Activated naive CD4-positive, alpha-beta T cell treated with Interleukin-2 at 50 U/mL for 16 hours (primary cell): ENCODE measurements around the gene FOXF2.

Experiments
- DNase-seq: peaks from one replicate; pipeline ENCODE4 v3.0.0-alpha.2; 2020

Gene FOXF2

GRCh38 chr6:1392813-1393640, 3.7 kb downstream of the FOXF2 start:
- DNase-seq = no peak

- no peak for DNase-seq
These were observed 4.4 kb downstream of the FOXF2 start for GRCh38 chr6:1393641-1394283.

DNA sequence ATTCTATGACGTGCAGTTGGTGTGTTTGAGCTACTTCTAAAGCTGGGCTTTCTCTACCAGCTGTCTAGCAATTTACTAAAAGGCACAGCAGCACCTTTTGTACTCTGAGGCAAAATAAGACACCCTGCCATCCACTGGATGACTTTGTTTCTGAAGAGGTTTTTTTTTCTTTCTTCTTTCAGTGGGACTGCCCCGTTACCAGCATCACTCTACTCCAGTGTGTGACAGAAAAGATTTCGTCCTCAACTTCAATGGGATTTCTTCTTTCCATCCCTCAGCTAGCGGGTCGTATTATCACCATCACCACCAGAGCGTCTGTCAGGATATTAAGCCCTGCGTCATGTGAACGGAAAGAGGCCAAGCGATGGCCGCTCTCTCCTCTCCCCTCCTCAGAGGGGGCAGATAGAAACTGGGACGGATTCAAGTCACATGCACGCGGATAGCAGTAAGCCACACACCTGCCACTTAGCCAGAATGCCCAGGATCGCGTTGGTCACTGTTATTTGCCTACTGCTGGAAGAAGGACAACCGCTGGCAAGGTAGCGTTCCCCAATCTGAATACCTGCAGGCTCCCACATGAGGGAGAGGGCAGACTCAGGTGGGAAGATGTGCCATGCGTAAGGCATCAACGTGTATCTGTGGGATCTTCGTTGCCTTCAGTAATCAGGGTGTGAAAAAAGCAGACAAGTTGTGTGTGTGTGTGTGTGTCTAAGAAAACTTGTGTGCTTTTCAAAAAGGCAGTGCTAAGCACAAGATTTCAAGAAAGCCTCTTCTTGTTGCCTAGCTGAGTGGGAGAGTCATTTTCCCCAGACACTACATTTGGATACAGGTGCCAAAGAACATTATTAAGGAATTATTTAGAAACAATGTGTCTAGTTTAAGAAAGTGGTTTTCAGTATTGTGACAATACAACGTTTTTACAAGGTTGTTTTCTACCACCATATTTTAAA, 5.4 kb downstream of the FOXF2 start:
- no peak for DNase-seq

DNA sequence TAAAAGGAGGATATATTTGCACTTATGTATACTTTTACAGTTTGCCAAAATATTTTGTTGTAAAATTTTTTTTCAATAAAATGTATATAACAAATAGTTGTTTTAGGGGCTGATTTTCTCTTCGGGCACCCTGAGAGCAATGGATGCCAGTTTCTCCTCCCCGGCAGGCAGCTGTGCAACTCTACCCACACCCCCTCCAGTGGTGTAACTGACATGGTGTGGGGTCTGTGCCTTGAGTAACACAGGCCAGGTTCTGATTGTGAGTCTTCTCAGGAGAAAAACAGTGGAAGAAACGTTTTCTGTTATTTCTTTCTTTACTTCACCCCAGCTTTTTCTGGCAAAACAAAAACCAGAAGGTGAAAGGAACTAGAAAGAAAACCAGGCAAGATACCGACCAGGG, 6.1 kb downstream of the FOXF2 start:
- DNase-seq = no peak

DNA sequence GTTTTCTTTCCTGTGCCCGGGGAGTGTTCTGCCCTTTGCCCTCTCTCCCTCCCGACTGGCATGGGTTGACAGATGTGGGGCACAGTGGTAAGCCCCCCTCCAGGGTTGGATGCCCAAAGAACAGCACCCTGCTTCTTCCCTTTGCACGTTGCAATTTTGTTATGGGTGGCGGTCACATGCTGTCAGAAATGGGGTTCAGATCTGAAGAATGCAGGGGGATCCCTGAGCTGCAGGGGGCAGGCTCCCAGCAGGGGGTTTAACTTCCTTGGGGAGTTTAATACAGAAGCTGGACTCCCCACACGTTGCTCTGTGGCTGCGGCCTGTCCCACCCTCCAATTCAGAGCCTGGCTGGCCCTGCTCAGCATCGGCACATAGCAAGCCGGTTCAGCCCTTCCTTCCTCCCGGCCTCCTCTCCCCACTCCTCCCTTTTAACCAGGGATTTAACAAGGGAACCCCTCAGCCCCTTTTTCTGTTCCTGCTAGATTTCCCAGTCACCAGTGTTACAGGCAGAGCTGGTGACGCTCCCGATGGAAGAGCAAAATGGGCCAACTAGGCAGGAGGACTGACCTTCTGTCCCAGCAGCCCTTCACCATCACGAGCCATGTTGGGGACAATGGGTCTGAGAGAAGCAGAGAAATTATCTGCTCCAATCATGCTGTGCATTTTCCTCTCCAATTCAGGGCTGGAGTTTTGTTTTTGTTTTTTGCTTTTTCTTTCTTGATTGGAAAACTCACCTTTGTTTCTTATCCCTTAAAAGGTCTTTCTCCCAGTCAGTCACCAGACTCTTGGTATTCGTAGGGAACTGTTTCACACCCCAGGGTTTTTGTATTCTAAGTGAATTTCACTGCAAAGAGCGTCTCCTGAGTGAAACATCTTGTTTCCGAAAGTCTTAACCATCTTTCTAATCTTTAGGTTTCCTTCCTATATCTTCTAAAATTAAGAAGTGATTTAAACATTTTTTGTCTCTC, 6.8 kb downstream of the FOXF2 start:
- DNase-seq = no peak

- DNase-seq = peak; percentile 74
These were observed 7.8 kb downstream of the FOXF2 start for GRCh38 chr6:1396952-1397868.

- DNase-seq = no peak
These were observed 9.9 kb downstream of the FOXF2 start for GRCh38 chr6:1399085-1399780.

DNA sequence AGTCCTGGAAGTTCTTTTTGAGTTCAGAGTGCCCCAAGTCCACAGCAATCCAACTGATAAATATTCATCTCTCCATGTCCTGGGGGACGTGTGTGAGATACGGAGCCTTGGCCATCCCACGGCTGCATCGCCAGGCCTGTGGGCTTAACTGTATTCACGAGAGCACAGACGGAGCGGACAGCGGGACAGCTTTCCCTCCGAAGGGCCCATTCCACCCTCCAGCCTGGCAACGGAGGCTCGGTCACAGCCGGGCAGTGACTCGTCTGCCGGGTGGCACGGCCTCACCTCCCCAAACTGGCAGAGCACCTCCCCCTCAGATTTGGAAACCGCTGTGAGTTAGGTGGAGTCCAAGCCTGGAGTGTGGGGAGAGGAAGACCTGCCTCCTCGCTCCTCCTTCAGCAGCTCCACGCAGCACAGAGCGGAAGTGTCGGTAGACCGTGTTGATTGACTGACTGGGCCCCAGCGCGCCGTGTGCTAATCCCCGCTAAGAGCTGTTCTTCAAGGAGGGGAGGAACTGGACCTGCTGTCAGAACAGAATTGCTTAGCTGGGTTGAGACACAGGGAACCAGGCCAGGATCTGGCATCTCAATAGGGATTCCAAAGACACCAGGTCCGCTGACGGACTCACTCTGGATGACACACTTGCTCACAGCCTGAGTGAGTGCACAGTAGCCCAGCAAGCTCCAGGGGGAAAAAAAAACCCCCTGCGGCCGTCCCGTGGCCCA, 10.9 kb downstream of the FOXF2 start:
- no peak for DNase-seq

DNA sequence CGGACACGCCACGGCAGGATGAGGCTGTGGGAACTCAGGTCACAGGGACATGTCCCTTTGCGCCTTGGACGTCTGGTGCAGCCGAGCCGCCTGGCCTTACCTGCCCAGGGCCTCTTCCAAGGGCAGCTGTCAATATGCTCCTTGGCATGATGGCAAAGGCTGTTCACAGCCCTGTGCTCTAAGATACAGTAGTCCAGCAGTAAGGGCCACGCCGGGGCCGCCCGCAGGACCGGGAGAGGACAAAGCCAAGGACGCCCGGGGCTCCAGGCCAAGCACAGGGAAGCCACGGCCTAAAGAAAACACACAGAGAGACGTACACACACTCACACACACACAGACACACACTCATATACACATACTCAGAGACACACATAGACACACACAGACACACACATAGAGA, 13.0 kb downstream of the FOXF2 start:
- DNase-seq = no peak

GRCh38 chr6:1402868-1403267, 13.5 kb downstream of the FOXF2 start:
- DNase-seq = no peak

DNA sequence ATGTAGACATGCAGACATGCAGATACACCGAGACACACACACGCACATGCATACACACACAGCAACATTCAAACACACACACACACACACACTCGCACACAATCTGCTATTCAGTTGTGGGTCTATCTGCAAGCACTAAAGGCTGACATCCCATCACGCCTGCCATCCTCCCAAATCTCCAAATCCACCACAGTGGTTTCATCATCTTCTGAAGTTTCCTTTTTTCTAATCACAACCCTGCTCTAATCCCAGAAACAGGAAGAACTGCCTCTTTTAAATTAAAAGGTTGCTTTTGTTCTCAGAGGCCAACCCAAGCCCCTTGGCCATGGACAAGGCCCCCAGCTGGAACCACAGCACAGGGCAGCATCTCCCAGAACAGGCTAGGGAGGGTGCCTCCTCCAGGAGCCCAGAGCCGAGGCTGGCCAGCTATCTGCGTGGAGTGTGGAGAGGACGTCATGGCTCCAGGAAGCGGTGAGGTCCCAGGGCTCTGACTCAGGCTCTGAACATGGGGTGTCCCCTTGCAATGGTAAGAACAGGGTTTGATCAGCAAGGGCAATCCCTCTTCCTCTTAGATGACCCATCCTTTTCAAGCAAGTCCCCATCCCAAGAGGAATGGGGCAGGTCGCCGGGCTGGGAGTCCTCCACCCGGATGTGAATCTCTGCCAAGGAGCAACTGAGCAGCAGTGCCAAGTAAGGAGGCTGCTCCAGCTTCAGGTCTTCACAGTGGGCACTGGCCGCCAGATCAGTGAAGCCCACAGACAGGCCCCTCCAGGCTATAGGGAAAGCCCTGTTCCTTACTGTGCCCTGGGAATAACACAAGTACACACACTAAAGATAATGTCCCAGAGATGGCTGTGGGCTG, 14.7 kb downstream of the FOXF2 start:
- no peak for DNase-seq

- no peak for DNase-seq
These were observed 15.3 kb downstream of the FOXF2 start for GRCh38 chr6:1404713-1405098.

- no peak for DNase-seq
These were observed 15.8 kb downstream of the FOXF2 start for GRCh38 chr6:1405221-1405620.

GRCh38 chr6:1406306-1407072, 17.1 kb downstream of the FOXF2 start:
- no peak for DNase-seq

- DNase-seq = no peak
These were observed 18.2 kb downstream of the FOXF2 start for GRCh38 chr6:1407499-1407990.

DNA sequence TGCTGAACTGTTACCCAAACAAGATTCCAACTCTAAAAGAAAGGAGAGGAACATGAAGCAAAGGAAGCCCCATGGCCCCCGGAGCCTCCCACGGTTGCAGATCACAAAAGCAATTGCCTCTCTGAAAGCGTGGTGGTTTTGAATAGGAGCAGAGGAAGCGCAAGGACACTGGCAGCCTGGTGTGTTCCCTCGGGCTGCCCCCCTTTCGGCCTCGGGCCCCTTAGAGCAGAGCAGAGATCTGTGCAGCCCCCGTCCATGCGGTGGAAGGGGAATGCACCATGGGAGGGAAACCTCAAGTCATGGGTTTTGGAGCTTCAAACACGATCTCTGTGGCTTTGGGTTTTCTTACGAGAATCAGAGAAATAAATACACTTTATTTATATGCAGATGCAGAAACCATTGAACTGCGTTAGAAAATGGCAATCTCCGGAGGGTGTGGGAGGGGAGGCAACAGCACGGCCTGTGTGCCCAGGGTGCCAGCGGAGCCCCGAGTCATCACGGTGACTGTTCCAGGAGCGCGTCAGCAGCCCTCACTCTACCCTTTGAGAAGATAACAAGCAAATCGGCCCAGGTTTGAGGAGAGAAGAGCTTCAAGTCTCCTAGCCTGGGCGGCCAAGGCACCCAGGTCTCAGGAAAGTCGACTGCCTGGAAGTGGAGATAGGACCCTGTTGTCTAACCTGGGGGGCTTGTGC, 20.5 kb downstream of the FOXF2 start:
- no peak for DNase-seq

GRCh38 chr6:1412901-1413300, 23.5 kb downstream of the FOXF2 start:
- DNase-seq = no peak
